RWPE2 (cell line): ENCODE results near the gene EIF2S2.

ENCODE experiments used
- ATAC-seq: fragments of 200-7000 bp; cut with Tn5 transposase; 3 replicates; pipeline ENCODE4 v1.9.1; 2021; ENCODE audit warnings: low read depth
- DNase-seq: peaks from one replicate; pipeline ENCODE4 v3.0.0-alpha.2; 2020; ENCODE audit warnings: low spot score
- H3K27ac ChIP-seq: fragments of 450-650 bp; 2 replicates; pipeline ENCODE4 v1.5.1; 2017; ENCODE audit warnings: mild to moderate bottlenecking; ENCODE audit not compliant: poor library complexity, severe bottlenecking
- H3K27me3 ChIP-seq: fragments of 250-450 bp; sonication (Bioruptor Pico); 2 replicates; pipeline ENCODE4 v1.5.1; 2021; ENCODE audit warnings: mild to moderate bottlenecking, moderate library complexity; ENCODE audit not compliant: insufficient read depth, poor library complexity, severe bottlenecking
- H3K36me3 ChIP-seq: fragments of 250-450 bp; sonication (Bioruptor Pico); 2 replicates; pipeline ENCODE4 v1.5.1; 2020; ENCODE audit warnings: low read depth, mild to moderate bottlenecking, moderate library complexity
- H3K4me1 ChIP-seq: fragments of 250-450 bp; sonication (Bioruptor Pico); 2 replicates; pipeline ENCODE4 v1.5.1; 2021; ENCODE audit warnings: mild to moderate bottlenecking, moderate library complexity; ENCODE audit not compliant: insufficient read depth, poor library complexity, severe bottlenecking
- H3K4me3 ChIP-seq: fragments of 250-450 bp; sonication (Bioruptor Pico); 2 replicates; pipeline ENCODE4 v1.5.1; 2021; ENCODE audit warnings: mild to moderate bottlenecking, moderate library complexity; ENCODE audit not compliant: severe bottlenecking
- H3K9me3 ChIP-seq: fragments of 250-450 bp; sonication (Bioruptor Pico); 2 replicates; pipeline ENCODE4 v1.5.1; 2021; ENCODE audit warnings: mild to moderate bottlenecking, moderate library complexity; ENCODE audit not compliant: severe bottlenecking
- TF ChIP-seq, protein P1 (sequence below): fragments of 450-650 bp; IDR thresholded peaks from one replicate; pipeline ENCODE4 v1.5.1; 2017; ENCODE audit warnings: mild to moderate bottlenecking, moderate library complexity; ENCODE audit not compliant: poor library complexity, severe bottlenecking

Gene EIF2S2

DNA sequence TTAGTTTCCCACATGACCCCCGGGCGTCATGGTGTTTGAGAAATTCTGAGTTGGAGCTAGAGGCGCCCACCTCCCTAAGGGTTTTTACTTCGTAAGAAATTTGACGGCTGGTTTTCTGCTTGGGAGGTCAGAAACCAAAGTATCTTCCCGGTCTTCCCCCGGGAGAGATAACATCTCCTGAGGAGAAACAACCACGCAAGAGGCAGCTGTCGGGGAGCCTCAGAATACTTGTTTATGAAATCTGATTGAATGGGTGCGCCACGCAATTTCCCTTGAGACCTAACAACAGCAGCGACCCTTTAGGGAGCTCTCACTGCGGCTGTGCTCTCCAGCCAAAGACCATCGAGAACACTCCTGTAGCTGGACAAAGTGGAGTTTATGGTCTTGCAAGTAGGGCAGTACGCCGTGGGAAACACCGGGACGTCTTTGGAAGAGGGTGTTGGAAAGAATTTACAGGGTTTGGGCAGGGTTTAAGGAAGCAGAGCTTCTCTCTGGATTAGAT lies 608 bp upstream of the EIF2S2 start:
- Histone ChIP-seq H3K27ac (peak overlapping the region; percentile 82), H3K36me3 (peaks cover 39% of the 10 kb centered on the region), H3K4me3 (peak overlapping the region; percentile 90), H3K27me3 (no peaks in the 10 kb centered on the region), H3K4me1 (peaks cover 27% of the 10 kb centered on the region), H3K9me3 (no peaks in the 10 kb centered on the region)
- TF ChIP-seq, protein P1, sequence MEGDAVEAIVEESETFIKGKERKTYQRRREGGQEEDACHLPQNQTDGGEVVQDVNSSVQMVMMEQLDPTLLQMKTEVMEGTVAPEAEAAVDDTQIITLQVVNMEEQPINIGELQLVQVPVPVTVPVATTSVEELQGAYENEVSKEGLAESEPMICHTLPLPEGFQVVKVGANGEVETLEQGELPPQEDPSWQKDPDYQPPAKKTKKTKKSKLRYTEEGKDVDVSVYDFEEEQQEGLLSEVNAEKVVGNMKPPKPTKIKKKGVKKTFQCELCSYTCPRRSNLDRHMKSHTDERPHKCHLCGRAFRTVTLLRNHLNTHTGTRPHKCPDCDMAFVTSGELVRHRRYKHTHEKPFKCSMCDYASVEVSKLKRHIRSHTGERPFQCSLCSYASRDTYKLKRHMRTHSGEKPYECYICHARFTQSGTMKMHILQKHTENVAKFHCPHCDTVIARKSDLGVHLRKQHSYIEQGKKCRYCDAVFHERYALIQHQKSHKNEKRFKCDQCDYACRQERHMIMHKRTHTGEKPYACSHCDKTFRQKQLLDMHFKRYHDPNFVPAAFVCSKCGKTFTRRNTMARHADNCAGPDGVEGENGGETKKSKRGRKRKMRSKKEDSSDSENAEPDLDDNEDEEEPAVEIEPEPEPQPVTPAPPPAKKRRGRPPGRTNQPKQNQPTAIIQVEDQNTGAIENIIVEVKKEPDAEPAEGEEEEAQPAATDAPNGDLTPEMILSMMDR, result no peak
- ATAC-seq (peak; percentile 6), DNase-seq (no peak)

GRCh38 chr20:34110745-34111641 lies 1.1 kb downstream of the EIF2S2 start:
- peak overlapping the region; percentile 82 for H3K27ac ChIP-seq
- DNase-seq (no peak), ATAC-seq (peak; percentile 17)
- H3K4me3 ChIP-seq, result peak overlapping the region; percentile 90
- TF ChIP-seq, protein P1, result no peak
- H3K36me3 ChIP-seq, result peaks cover 56% of the 10 kb centered on the region
- peaks cover 28% of the 10 kb centered on the region for H3K4me1 ChIP-seq
- H3K9me3 ChIP-seq, result no peaks in the 10 kb centered on the region
- no peaks in the 10 kb centered on the region for H3K27me3 ChIP-seq

GRCh38 chr20:34110025-34110744 lies 1.9 kb downstream of the EIF2S2 start:
- Histone ChIP-seq H3K36me3 (peaks cover 64% of the 10 kb centered on the region), H3K9me3 (no peaks in the 10 kb centered on the region), H3K27me3 (no peaks in the 10 kb centered on the region), H3K4me1 (peaks cover 28% of the 10 kb centered on the region), H3K27ac (peak overlapping the region; percentile 82), H3K4me3 (peak overlapping the region; percentile 90)
- ATAC-seq (no peak), DNase-seq (no peak)
- TF ChIP-seq, protein P1, result no peak

DNA sequence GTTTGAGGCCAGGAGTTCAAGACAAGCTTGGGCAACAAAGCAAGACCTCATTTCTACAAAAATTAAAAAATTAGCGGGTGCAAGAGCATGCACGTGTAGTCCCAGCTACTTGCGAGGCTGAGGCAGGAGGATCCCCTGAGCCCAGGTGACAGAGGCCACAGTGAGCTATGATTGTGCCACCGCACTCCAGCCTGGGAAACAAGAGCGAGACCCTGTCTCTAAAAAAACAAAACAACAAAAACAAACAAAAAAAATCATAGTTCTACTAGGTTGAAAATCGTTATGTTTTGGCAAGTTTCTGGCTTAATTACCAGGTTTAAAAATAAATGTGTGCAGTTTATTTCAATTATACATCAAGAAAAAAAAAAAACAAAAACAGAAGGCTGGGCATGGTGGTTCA lies 2.6 kb downstream of the EIF2S2 start:
- Histone ChIP-seq H3K27me3 (no peaks in the 10 kb centered on the region), H3K4me3 (no peak overlapping the region), H3K9me3 (no peaks in the 10 kb centered on the region), H3K27ac (no peak overlapping the region), H3K4me1 (peaks cover 28% of the 10 kb centered on the region), H3K36me3 (peaks cover 71% of the 10 kb centered on the region)
- no peak for DNase-seq
- no peak for ATAC-seq
- TF ChIP-seq, protein P1, result no peak
